ENCODE data around the gene NPTXR.

NPTXR gene

GRCh38 chr22:38796262-38796957 is 47.4 kb downstream of the NPTXR start:
- no peak for DNase-seq (ENCODE audit: low spot score)

DNA sequence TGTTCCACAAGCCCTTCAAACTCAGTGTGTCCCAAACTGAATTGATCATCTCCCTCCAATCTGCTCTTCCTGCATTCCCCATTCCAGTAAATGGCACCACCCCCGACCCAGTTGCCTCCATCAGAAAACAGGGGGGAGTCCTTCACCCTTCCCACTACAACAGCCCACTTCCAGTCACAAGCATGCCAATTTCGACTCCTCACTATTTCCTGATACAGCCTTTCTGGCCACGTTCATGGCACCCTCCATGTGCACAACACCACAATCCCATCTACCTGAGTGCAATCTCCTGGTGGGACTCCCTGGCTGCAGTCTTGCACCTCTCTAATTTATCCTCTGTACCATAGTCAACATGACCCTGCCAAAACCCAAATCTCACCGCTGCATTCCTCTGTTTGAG is 48.3 kb downstream of the NPTXR start:
- DNase-seq (ENCODE audit: low spot score): no peak

- DNase-seq (ENCODE audit: low spot score): peak; percentile 99
Observed at GRCh38 chr22:38793721-38794466, 49.9 kb downstream of the NPTXR start, which contains the start of gene DNAL4. TSS of gene DNAL4 (minus strand) at chr22:38794143. CDS start at chr22:38782731, 11,412 bp downstream.

DNA sequence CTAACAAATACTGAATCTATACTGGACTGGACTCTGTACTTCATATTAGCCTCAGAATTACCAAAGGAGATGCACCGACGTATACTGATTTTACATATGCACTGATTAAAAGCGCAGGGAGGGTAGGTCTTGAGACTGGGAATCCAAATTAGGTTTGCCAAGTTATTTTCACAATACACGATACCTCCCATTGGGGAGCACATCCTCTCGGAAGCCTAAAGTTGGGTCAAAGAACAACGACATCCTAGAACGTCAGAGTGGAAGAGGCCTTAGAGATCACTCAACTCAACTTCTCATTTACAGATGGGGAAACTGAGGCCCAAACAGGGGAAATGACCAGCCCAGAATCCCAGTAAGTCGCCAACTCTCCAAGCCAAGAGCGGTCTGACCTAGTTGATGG is 50.5 kb downstream of the NPTXR start:
- DNase-seq (ENCODE audit: low spot score): no peak

DNA sequence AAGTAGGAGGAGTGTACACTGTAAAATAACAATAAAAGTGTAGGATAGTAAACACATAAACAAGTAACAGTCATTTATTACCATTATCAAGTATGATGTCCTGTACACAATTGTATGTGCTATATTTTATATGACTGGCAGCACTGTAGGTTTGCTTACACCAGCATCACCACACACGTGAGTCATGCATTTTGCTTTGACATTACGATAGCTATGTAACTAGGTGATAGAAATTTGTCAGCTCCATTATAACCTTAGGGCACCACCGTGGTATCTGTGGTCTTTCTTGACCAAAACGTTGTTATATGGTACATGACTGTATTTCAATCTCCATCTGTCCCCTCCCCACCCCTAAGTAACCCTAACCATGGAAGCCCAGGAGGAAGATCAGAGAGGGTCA is 51.0 kb downstream of the NPTXR start:
- peak; percentile 62 for DNase-seq (ENCODE audit: low spot score)

GRCh38 chr22:38789606-38790005 is 54.2 kb downstream of the NPTXR start:
- DNase-seq (ENCODE audit: low spot score): no peak

- DNase-seq (ENCODE audit: low spot score): no peak
Observed at GRCh38 chr22:38788846-38789245, 55.0 kb downstream of the NPTXR start.

DNA sequence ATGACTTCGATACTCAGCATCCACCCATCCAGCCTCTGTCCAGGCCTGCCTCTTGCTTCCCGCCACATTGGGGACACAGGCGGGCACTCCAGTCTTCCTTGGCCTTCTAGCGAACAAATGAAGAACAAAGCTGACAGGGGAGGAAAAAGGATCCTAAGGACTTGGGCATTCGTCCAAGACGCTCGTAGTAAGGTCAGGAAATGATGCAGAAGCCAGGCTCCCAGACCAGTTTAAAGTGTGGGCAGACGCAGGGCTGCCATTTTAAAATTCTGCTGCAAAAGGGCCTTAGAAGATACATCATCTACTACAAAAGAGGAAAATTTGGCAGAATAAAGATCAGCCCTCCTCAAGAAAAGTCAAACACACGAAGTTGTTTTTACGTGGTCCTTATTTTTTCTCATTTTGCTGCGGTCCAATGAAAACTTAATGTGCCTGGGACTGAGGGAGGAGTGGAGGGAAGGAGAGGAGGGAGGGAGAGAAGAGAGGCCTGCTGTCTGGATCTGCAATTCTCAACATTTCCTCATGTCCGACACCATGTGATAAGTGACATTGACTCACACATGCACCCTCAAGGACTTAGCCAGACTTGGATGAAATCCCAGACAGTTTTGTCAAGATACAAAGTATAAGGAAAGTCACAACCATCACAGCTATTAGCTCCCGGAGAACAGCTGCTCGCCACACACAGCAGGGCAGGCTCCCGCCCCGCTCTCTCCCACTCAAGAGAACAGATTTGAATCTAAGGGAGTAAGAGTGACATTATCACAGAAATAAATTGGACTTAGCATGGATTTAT is 55.6 kb downstream of the NPTXR start:
- peak; percentile 73 for DNase-seq (ENCODE audit: low spot score)

DNA sequence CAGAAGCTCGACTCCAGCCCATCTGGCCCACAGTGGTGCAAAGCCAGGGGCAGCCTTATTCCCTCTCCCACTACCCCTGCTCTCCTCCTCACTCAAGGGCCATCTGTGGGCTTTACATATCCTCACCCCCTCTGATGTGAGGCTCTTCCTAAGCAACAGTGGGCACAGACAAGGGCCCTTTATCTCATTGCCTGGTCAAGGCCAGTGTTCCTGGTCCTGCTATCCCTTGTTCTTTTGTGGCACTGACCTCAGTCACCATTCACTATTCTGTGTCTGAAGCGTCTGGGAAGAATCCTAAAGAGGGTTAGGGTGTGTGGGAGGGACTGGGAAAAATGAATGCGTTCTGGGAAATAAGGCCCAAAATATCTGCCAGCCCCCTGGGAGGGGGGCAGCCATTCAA is 57.2 kb downstream of the NPTXR start:
- no peak for DNase-seq (ENCODE audit: low spot score)

GRCh38 chr22:38784856-38785255 is 59.0 kb downstream of the NPTXR start:
- DNase-seq (ENCODE audit: low spot score): no peak

- no peak for DNase-seq (ENCODE audit: low spot score)
Observed at GRCh38 chr22:38784035-38784434, 59.8 kb downstream of the NPTXR start.

DNA sequence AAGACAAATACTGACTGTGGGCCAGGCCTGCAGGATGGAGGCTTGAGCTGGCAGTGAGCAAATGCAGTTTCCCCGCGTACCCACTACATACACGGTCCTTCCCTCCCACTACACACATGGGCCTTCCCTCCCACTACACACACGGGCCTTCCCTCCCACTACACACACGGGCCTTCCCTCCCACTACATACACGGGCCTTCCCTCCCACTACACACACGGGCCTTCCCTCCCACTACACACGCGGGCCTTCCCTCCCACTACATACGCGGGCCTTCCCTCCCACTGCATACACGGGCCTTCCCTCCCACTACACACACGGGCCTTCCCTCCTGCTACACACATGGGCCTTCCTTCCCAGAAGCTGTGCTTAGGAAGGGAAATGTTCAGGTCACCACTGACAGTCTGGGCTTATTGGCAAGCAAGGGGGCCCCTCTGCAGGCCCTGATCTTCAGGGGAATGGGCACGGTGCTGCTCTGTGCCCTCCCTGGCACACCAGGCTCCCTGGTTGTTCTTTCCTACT is 60.7 kb downstream of the NPTXR start:
- DNase-seq (ENCODE audit: low spot score): no peak

DNA sequence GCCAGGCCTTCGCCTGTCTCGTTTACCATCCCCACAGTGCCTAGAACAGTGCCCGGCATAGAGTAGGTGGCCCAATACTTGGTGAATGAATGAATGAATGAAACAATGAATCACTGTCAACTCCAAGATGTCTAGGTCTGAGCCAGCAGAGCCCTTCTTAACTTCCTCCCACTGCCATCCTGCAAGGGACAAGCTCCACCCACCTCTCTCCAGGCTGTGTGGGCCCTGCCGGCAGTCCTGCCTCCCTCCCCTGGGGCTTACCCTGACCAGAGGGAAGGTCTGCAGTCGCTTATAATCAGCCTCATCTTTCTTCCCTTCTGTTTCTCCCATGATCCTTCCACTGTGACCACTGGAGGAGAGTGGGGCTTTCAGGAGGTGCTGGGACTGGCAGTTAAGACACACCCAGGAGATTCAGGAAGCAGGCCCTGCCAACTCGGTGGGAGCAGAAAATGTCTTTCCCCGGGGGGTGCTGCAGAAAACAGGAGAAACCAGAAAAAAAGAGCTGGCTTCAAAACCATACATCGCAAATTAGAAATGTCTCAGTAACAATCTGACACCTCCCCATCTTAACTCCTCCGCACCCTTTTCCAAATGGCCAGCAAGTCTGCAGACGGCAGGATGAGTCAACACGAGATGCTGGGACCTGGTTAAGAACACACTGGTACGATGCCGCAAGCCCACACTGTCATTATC is 61.3 kb downstream of the NPTXR start:
- DNase-seq (ENCODE audit: low spot score): no peak

GRCh38 chr22:38781033-38781432 is 62.8 kb downstream of the NPTXR start:
- no peak for DNase-seq (ENCODE audit: low spot score)

DNA sequence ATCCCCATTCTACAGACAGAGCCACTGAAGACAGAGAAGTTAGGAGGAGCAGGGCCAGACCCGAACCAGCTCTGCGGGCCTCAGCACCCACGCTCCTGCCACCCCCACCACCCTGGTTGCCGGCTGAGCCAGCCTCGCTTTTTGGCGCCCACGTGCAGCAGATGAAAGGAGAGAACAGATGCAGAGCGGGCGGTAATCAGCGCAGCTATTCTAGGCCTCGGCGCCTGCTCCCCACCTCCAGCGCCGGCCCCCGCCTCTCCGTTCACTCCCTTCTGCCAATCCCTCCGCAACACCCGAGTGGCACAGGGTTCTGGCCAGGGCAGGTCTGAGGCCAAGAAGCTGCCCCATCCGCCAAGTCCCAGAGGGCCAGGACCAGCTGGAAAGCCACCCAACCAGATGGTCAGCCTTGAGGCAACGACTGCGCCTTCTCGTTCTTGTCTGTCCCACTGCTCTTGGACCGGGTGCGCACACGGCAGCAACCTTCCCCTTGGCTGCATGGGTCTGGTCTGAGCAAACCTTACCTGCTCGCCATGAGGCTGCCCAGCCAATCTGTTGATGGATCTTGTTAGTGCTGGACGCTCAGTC is 66.6 kb downstream of the NPTXR start:
- no peak for DNase-seq (ENCODE audit: low spot score)

GRCh38 chr22:38776086-38776485 is 67.7 kb downstream of the NPTXR start:
- no peak for DNase-seq (ENCODE audit: low spot score)

- DNase-seq (ENCODE audit: low spot score): no peak
Observed at GRCh38 chr22:38775656-38776055, 68.2 kb downstream of the NPTXR start.

DNA sequence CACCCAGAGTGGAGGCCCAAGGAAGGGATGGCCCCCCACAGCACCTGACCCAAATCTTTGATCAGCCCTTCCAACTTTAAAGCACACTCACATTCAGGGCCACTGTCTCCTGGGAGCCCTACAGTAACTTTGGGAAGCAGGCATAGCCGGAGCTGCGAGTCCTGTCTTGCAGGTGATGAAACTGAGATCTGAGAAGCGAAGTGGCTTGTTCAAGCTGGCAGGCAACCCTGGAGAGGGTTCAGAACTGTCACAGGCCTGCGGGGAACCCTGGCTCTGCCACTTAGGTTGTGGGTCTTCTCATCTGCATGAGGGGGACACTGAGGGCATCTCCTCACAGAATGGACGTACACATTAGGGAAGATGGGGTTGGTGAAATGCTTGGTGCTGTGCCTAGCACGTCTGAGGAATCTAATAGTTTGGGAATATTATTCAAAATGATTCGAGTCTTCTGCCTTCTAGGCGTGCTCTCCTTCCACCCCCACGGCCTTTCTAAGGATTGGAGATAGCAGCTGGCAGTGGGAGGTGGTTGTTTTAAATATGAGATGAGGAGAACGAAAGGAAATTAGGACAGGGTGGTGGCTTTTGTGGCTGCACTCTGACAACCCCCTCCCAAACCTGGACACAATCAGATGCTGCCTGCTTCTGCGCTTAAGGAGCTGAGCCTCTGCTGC is 69.2 kb downstream of the NPTXR start:
- no peak for DNase-seq (ENCODE audit: low spot score)

GRCh38 chr22:38773363-38773946 is 70.4 kb downstream of the NPTXR start:
- no peak for DNase-seq (ENCODE audit: low spot score)

GRCh38 chr22:38772623-38772873 is 71.3 kb downstream of the NPTXR start:
- no peak for DNase-seq (ENCODE audit: low spot score)
